ENCODE measurements around the gene BTBD2.

Gene BTBD2

DNA sequence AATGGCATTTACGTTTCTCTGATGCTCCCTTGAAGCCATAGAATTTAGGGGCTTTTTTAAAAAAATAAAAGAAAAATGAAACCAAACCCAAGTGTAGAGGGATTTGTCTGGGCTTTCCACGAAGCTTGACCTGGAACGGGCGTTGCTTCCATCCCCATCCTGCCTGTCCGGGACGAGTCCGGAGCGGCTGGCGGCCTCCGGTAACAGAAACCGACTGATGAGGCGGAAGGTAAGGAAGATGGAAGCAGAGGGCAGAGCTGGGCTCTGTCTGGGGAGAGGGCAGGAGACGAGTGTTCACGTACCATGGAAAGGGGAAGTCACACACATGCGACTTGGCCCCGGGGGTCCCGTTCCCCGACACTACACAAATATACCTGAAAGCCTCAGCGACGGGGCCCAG, 34.3 kb downstream of the BTBD2 start:
- DNase-seq, result no peak

DNA sequence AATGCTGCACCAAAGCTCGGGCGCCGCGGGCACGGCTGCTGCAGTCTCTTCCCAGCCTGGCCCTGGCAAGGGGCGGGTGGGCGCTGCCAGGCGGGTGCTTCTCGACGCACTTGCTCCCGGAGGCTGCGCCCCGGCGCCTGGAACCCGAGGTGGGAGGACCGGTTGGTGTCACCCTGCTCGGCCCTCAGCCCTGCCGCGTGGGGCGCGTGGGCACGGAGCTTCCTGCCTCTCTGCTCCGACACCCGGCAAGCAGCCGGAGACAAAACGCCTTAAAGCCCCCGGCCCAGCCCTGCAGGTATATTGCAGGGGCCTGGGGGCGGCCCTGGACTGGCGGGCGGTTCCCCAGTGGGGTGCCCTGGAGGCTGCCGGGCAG, 34.7 kb downstream of the BTBD2 start:
- no peak for DNase-seq

DNA sequence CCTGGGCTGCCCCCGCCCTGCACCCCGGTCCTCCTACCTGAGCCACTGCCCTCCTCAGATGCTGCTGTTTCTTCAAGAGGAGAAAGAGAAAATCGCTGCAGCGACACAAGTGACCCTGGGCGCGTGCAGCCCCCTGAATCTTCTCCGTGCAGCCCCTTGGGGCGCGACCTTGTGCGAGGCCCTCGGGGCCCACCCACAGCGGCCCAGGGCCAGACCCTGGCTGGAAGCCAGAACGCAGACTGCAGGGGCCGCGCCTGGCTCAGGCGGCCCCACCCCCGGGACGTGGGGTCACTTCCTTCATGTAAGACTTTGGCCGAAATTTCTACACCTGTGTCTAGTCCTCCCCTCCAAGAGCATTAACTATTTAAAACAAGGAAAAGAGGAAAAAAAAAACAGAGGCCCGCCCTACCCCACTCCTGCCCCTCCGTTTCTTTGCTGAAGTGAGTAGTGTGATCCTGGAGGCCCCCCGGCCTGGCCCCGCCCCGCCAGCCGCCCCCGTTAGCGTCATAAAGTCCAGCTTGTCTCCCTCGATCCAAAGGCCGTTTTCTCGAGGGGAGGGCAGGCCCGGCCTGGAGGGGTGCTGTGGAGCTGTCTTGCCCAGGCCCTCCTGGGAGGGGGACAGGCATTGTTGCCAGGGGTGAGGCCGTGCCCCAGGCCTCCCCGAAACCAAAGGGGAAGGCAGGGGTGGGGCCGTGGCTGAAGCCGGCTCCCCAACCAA, 35.3 kb downstream of the BTBD2 start:
- DNase-seq, result no peak

DNA sequence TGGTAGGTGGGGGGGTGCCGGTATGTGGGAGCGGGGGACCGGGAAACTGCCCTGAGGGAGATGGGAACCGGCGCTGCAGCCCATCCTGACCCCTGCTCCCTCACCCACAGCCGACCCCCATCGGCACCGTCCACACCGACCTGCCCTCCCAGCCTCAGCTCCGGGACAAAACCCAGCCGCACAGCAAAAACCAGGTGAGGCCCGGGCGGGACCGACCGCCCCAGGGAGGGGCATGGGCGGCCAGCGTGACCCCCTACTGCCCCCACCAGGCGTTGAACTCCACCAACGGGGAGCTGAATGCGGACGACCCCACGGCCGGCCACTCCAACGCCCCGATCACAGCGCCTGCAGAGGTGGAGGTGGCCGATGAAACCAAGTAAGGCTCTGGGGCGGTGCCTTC, 35.9 kb downstream of the BTBD2 start:
- no peak for DNase-seq

DNA sequence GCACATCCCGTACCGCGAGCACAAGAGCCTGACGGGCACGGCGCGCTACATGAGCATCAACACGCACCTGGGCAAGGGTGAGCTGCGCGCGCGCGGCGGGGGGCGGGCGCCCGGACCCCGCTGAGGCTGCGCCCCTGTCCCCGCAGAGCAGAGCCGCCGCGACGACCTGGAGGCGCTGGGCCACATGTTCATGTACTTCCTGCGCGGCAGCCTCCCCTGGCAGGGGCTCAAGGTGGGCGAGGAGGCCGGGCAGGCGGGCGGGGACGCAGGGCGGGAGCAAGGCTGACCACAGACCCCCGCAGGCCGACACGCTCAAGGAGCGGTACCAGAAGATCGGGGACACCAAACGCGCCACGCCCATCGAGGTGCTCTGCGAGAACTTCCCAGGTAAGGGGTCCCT, 36.5 kb downstream of the BTBD2 start:
- no peak for DNase-seq

DNA sequence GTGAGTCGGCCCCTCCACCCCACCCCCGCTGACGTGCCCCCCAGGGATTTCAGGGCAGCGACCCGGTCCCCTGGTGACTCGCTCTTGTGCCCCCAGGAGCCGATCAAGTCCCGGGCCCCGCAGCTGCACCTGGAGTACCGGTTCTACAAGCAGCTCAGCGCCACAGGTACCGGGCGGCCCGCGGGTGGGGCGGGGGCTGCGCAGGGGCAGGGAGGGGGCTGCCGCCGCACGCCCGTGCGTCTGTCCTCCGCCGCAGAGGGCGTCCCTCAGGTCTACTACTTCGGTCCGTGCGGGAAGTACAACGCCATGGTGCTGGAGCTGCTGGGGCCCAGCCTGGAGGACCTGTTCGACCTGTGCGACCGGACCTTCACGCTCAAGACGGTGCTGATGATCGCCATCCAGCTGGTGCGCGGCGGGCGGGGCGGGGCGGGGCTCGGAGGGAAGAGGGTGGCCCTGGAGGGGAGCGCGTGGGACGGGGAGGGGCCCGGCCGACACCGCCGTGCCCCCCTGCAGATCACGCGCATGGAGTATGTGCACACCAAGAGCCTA, 37.1 kb downstream of the BTBD2 start:
- DNase-seq, result no peak

DNA sequence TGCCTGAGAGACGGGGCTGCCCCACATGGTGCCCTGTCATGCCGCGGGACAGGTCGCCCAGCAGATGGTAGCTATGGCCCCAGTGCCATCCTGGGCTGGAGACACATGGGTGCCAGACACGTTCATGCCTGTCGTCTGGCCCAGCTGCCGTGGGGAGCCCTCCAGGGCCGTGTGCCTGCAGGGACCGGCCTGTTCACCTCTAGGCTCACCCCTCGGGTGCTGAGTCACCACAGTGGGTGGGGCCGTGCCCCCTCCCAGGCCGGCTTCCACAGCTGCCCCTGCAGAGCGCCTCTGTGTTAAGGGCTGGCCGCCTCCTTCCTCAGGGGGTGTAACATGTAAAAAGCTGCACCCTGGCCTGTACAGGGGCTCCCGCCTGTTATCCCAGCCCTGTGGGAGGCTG, 38.4 kb downstream of the BTBD2 start:
- no peak for DNase-seq

DNA sequence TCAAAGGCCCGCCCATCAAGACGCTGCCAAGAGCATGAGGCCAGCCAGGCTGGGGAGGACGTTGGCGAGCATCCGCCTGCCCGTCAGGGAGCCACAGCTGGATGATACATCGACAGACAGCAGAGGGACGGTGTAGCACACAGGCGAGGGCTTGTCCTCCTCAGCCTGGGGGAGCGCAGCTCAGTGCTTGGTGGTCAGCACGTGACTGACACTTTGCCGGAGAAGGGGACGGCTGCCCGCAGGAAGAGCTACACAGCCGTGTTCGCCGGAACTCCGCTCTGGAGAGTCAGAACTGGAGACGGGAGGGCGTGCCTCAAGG, 40.4 kb downstream of the BTBD2 start:
- no peak for DNase-seq

DNA sequence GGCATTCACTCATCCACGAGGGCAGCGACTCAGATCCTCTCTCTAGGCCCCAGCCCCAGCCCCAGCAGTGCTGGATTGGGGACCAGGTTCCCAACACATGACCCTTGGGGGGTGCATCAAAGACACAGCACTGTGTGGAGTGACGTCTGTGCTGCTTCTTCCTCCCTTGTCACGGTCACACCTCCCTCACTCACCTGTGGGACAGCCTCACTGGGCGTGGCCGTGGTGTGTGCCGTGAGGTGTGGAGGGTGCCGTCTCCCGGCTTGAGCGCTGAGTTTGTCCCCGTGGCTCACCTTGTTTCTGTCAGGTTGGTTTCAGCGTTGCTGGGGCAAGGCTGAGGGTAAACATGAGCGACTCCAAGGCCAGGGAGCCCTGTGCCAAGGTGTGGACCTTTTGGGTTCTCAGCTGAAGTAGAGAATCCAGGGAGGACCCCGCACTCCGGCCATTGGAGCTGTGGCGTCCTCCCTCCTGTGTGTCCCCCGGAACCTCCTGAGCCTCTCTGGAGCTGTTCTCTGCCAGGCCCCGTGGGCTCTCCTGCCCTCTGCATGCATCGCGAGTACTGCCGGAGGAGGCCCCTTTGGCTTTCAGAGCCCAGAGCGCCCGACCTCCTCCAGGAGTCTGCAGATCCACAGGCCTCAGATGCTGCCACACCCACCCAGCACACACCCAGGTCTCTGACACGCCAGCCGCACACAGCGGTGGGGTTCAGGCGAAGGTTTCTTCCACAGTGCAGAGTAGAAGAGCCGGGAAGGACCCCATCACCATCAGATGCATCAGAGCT, 40.9 kb downstream of the BTBD2 start:
- no peak for DNase-seq

DNA sequence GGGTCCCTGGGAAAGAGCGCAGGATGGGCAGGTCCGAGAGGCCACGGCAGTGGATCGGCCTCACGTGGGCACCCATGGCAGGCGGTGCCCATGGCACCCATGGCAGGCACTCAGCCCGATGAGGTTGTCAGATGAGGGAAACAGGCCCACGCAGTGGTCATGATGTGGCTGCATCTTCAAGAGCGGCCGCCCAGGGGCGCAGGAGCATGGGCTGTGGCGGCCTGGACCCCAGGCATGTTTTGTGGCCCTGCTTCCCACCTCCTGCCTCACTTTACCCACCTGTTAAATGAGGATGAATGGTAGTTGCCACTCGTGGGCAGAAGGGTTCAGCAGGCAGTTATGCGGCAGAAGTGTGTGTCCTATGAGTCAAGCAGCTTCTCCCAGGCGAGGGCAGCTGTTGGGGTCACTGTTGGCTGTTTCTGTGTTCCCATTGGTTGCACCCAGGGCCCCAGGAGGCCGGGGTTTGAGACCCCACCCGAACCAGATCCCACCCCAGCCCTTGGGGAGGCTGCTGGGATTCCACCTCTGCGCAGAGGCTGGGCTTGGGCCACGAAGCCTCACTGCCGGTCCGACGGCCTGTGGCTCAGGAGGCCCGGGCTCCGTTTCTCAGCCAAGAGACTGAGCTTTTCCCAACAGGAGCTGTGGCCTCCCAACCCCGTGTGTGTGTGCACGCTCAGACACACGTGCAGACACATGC, 44.6 kb downstream of the BTBD2 start:
- no peak for DNase-seq

DNA sequence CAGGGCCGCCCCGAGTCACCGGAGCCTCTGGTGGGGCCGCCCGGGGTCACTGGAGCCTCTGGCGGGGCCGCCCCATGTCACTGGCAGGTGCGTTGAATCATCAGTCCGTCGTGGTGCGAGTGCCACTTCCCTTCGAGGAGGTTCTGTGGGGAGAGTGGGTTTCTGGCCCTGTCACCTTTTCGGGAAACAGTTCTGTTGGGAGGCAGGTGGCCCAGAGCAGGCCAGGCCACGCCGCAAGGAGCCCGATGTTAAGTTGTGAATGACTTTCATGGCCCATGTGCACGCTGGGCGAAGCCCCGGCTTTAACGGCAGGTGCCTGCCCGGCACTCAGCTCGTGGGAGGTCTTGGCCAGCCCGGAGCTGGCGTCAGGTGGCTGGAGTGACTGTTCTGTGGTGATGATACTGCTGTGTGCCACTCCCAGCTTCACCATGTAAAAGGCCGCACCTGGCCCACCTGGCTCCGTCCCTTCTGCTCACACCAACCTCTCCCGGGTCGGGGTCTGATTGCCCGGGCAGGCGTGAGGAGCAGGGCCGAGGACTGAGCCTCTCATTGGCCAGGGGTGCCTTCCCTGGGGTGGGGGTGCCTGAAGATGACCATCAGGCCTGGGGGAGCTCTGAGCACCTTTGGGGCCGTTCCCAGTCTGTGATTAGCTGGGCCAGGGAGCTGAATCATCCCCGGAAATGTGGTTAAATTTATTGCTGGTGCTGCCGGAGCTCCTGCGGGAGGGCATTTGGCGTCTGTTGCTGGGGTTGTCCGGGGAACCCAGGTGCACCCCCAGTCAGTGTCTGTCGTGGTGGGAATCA, 45.3 kb downstream of the BTBD2 start:
- no peak for DNase-seq

DNA sequence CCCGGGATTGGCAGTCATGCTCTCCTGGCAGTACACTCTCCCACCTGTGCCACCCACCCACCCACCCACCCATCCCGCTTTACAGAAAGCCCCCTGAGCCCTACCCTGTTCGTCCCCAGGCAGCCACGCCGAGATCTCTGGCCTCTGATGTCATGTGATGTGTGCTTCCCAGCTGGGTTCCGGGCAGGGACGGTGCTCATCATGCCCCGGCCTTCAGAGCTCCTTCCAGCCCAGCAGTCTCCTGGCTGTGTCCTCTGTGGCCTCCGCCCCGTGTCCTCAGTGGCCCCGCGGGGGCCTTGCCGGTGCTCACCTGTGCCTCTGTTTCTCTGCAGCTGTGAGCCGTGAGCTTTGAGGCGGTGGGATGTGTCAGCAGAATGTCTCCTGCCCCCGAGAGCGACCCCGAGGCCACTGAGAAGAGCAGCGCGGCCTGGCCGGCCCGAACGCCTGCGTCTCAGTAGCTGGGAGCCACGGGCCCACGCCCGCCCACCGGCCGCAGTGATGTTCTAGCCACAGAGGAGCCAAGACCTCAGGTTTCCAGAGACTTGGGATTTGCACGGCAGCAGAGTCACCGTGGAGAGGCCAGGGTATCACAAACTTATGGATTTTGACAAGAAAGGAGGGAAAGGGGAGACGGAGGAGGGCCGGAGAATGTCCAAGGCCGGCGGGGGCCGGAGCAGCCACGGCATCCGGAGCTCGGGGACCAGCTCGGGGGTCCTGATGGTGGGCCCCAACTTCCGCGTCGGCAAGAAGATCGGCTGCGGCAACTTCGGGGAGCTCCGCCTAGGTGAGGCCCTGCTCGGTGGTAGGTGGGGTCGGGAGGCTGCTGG, 46.1 kb downstream of the BTBD2 start:
- DNase-seq, result no peak

DNA sequence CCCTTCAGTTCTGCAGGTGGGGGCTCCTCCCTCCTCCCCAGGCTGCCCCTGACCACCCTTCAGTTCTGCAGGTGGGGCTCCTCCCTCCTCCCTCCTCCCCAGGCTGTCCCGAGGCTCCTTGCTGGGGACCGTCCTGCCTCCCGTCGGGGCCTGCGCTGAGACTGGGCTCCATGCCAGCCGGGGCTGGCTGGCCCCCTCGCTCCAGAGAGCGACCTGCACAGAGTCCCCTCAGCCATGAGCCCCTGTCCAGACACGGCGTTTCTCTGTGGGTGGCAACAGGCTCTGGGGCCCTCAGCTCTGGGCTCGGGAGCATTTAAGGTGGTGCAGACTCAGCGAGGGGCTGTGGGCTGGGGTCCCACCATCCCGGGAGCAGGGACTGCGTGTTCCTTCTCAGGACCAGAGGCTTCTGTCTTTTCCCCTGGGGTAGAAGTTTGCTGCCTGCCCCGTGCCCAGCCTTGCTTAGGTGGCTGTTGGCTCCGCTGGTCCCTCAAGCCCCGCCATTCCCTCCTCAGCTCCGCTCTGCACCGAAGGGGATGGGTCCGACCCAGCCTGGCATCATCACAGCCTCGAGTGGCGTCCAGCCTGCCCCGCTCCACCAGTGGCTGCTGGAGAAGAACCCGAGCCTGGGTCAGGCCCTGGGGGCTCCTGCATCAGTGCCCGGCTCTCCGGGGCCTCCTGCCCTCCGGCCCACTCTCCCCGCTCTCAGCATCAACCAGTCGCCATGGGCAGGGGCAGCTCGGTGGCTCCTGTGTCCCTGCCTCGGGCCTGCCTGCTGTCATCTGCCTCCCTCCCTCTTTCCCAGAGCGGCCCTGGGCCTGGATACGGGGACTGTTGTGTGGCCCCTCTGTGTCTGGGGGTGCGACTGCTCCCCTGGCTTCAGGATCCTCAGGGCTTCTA, 47.0 kb downstream of the BTBD2 start:
- no peak for DNase-seq

DNA sequence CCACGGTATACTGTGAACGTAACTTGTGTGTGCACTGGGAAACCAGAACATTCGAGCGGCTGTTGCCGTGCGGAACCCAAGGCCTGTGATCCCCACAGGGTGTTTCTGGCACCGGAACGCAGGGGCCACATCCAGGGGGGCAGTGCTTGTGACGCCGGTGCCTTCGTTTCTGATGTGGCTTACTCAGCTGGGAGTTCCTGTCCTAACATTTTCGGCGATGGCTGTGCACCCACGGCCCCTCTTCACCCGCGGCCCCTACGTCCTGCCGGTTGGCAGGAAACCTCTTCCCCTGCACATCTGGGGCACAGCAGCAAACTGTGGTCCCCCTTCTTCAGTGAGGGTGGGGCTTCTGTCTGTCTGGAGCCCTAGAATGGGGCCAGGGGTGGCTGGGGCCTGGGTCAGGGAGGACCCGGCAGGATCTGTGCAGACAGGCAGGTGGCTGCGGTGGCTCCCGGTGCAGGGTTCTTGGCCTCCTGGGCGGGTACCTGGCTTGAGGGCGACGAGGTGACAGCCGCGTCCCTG, 48.4 kb downstream of the BTBD2 start:
- DNase-seq, result no peak

DNA sequence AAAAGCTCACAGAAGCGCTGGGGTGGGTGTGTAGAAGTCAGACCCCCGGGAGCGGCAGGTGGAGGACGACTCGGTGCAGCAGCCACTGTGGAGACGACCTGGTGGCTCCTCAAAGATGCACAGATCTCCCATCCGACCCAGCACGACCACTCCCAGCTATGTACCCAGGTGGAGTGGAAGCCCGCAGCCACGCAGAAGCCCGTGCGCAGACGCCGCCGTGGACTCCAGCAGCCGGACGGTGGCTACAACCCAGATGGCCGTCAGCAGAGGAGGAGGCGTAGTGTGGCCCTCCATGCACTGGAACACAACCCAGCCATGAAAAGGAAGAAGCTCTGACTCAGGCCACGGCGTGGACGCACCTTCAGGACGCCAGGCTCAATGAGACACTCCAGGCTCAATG, 52.8 kb downstream of the BTBD2 start:
- no peak for DNase-seq

DNA sequence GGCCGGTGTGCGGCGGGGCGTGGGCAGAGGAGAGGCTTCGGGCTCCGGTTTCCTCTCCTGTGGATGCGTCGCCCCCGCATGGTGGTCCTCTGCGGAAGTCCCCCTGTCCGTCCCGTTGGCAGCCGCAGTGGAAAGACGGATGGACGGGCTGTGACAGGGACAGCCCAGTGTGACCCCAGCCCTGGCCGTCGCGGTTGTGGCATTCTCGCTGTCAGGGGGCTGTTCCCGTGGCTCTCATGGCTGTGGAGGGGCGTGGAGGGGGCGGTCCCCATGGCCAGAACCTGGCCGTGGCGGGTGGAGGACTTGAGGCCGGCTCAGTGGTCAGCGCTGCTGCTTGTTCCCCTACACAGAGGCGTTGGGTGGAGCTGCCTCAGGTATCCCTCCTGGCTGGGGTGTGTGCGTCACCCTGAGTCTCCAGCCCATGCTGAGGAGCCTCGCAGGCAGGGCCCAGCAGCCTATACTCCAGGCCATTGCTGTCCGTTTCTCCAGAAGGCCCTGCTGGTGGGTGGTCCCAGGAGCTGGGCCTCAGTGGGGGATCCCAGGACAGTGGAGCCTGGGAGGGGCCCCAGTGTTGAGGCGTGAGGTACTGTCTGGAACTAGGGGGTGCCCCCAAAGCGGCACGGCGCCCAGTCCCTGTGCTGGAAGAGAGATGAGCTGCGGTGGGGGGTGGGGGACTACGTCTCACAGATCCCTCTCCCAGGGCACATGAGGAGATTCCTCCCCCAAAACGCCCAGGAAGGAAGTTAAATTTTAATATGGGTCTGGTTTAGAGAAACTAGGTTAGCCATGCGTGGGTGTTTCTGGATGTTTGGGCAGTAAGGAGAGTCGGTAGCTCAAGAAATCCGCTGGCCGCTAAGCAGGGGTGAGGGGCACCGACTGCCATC, 54.3 kb downstream of the BTBD2 start:
- DNase-seq, result no peak

DNA sequence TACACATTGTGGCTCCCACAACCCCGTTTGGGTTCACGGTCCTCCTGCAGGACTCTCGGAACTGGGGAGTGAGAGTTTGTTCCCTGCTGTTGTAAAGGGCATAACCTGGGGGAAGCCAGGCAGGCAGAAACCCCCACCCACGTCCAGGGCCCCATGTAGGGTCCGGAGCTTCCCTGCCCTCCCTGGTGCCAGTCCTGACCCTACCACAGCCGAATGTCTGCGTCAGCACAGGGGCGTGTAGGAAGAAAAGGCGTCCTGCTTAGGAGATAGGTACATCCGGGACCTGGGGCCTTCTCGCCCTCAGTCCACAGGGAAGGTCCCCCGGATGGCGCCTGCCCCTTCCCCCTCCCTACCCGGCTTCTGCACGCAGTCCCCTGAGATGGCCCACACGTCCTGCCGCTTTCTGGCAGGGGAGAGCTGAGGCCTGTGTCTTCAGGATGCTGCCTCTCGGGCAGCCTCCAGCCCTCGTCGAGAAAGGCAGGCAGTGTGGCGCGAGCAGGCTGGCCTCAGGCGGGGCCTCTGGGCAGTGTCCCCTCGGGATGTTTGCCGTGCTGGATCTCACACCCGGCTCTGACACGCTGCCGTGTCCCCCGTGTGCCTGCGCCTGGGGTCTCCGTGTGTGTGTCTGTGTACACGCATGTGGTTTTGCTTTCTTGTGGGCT, 55.5 kb downstream of the BTBD2 start:
- no peak for DNase-seq

DNA sequence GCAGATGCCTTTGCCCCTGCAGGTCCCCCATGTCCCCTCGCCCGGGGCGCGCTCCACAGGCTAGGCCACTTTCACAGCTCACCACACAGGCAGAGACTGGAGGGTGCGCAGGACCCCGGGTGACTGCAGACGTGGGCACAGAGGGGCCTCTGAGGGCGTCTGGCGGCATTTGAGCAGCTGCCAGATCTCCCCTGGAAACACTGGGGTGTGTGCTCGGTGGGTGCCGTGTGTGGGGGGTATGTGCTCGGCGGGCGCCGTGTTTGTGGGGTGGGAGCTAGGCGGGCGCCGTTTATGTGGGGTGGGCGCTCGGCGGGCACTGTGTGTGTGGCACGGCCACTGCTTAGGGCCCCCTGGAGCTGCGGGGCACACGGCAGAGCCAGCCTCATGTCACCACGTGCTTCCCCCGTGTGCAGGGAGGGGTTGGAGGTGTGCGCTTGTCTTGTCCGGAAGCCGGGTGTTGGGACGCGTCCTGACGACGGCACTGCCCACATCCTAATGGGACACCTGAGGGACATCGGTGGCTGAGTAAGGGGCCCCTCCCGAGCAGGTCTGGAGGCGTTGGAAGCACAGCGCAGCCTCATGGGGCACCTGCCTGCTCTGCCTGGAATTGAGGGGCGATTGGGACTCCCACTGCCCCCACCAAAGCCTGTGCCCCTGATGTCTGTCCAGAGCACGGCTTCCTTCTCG, 57.8 kb downstream of the BTBD2 start:
- DNase-seq, result no peak
